CD14-positive monocyte (primary cell): ENCODE results near the gene CYP19A1. TPM values are rescaled to one million over a fixed set of nuclear protein-coding genes. Genes with fewer than 3 reads are reported as not detected.

Experiments
- DNase-seq, 3 donors: peaks; one replicate each; pipeline ENCODE4 v3.0.0-alpha.2; 2011 to 2022
- H2AFZ ChIP-seq: 2 replicates; pipeline ENCODE4 v1.6.0; 2012; ENCODE audit warnings: mild to moderate bottlenecking, low read depth, low read length, inconsistent platforms; ENCODE audit not compliant: insufficient read depth, poor library complexity, severe bottlenecking
- H3K27ac ChIP-seq, 2 donors: 1 replicate in 1 of 2; 2 replicates in 1 of 2; pipeline ENCODE4 v1.5.1; 2012 to 2013; ENCODE audit warnings: low read length in 2 of 2, control low read depth in 1 of 2, inconsistent platforms in 1 of 2, low read depth in 1 of 2, mild to moderate bottlenecking in 1 of 2
- H3K27me3 ChIP-seq, 2 donors: one replicate each; pipeline versions ENCODE4 v1.6.0 to v1.6.1; 2011 to 2013; ENCODE audit warnings: low read length in 2 of 2; ENCODE audit not compliant: control insufficient read depth in 2 of 2, insufficient read depth in 2 of 2
- H3K36me3 ChIP-seq, 2 donors: replicated peaks in 1 of 2; 1 replicate in 1 of 2; 2 replicates in 1 of 2; pipeline versions ENCODE4 v1.5.1 to v1.6.1; 2012 to 2013; ENCODE audit warnings: low read length in 2 of 2, control low read depth in 1 of 2, inconsistent platforms in 1 of 2, mild to moderate bottlenecking in 1 of 2; ENCODE audit not compliant: insufficient read depth in 2 of 2, control insufficient read depth in 1 of 2
- H3K4me1 ChIP-seq, 2 donors: 1 replicate in 1 of 2; 2 replicates in 1 of 2; pipeline versions ENCODE4 v1.5.1 to v1.6.1; 2012 to 2013; ENCODE audit warnings: low read length in 2 of 2, control low read depth in 1 of 2, inconsistent platforms in 1 of 2, mild to moderate bottlenecking in 1 of 2, moderate library complexity in 1 of 2; ENCODE audit not compliant: insufficient read depth in 2 of 2, control insufficient read depth in 1 of 2
- H3K4me2 ChIP-seq: replicated peaks from 2 replicates; pipeline ENCODE3; 2012; ENCODE audit warnings: low read length, moderate library complexity, mild to moderate bottlenecking; ENCODE audit not compliant: poor library complexity, severe bottlenecking; ENCODE audit errors: extremely low read depth
- H3K4me3 ChIP-seq, 3 experiments: fragments of 200-600 bp in 1 of 3; sonication (generic) in 1 of 3; replicated peaks in 1 of 3; 1 replicate in 2 of 3; 2 replicates in 1 of 3; pipeline ENCODE4 v1.5.1; 2011 to 2013; ENCODE audit warnings: low read length in 3 of 3, mild to moderate bottlenecking in 3 of 3, control low read depth in 2 of 3, low read depth in 2 of 3, inconsistent platforms in 1 of 3, moderate library complexity in 1 of 3
- H3K79me2 ChIP-seq: 2 replicates; pipeline ENCODE4 v1.6.0; 2012; ENCODE audit warnings: mild to moderate bottlenecking, control low read depth, inconsistent platforms, low read length, moderate library complexity; ENCODE audit not compliant: insufficient read depth
- H3K9ac ChIP-seq: 2 replicates; pipeline ENCODE4 v1.6.0; 2017; ENCODE audit warnings: low read length, mild to moderate bottlenecking; ENCODE audit not compliant: insufficient read depth, poor library complexity, severe bottlenecking
- H3K9me3 ChIP-seq, 2 donors: replicated peaks in 1 of 2; 1 replicate in 1 of 2; 2 replicates in 1 of 2; pipeline versions ENCODE4 v1.5.1 to v1.6.1; 2012 to 2013; ENCODE audit warnings: low read length in 2 of 2, control low read depth in 1 of 2; ENCODE audit not compliant: control insufficient read depth in 1 of 2, insufficient read depth in 1 of 2
- H4K20me1 ChIP-seq: 2 replicates; pipeline ENCODE4 v1.6.0; 2012; ENCODE audit warnings: mild to moderate bottlenecking, low read length, control low read depth, moderate library complexity; ENCODE audit not compliant: insufficient read depth
- H3K27ac Mint-ChIP-seq, 7 donors: one replicate each; pipeline ENCODE4 v1.8.0; 2020; ENCODE audit warnings: mild to moderate bottlenecking in 7 of 7, mixed read lengths in 7 of 7, moderate library complexity in 6 of 7, inconsistent platforms in 2 of 7
- H3K27me3 Mint-ChIP-seq, 3 donors: one replicate each; pipeline ENCODE4 v1.8.0; 2021 to 2022; ENCODE audit warnings: low read depth in 3 of 3, mild to moderate bottlenecking in 3 of 3, mixed read lengths in 3 of 3, moderate library complexity in 3 of 3, inconsistent platforms in 1 of 3
- H3K36me3 Mint-ChIP-seq, 2 donors: one replicate each; pipeline ENCODE4 v1.8.0; 2020; ENCODE audit warnings: mixed read lengths in 2 of 2, inconsistent platforms in 1 of 2, mild to moderate bottlenecking in 1 of 2
- H3K4me1 Mint-ChIP-seq: one replicate; pipeline ENCODE4 v1.8.0; 2020; ENCODE audit warnings: mild to moderate bottlenecking, mixed read lengths
- H3K4me3 Mint-ChIP-seq, 2 donors: one replicate each; pipeline ENCODE4 v1.8.0; 2020; ENCODE audit warnings: mild to moderate bottlenecking in 2 of 2, mixed read lengths in 2 of 2, moderate library complexity in 1 of 2
- H3K9me3 Mint-ChIP-seq, 7 donors: one replicate each; pipeline ENCODE4 v1.8.0; 2020 to 2022; ENCODE audit warnings: mixed read lengths in 7 of 7, mild to moderate bottlenecking in 6 of 7, moderate library complexity in 6 of 7, inconsistent platforms in 2 of 7
- CTCF ChIP-seq: fragments of 200-600 bp; IDR thresholded peaks from one replicate; pipeline ENCODE4 v1.8.0; 2022; ENCODE audit warnings: antibody characterized with exemption, mild to moderate bottlenecking
- WGBS: methylation state at CpG from one replicate; pipeline ENCODE4 v1.1.5; 2013; ENCODE audit warnings: missing lambda C conversion rate; ENCODE audit not compliant: insufficient coverage; 5-methylcytosine and 5-hydroxymethylcytosine counted together
- intact Hi-C, 2 donors: fragments of 100-400 bp; cut with micrococcal nuclease; formaldehyde crosslinking; loops; one replicate each; pipeline versions ENCODE4 v1.15.0 to v1.15.1; 2023
- polyA plus RNA-seq, 3 donors: library from polyadenylated mRNA; depleted of rRNA in 1 of 3; unstranded in 2 of 3; stranded (reverse) in 1 of 3; fragments of 300-500 nt in 2 of 3; fragments of >200 nt in 1 of 3; fragmentation: Illumina TruSeq in 2 of 3; gene quantifications; 1 replicate in 2 of 3; 2 replicates in 1 of 3; pipeline ENCODE4 v1.2.3, GENCODE V29; 2012 to 2021

Gene CYP19A1
- polyA plus RNA-seq, 3 donors: not detected

GRCh38 chr15:51193526-51193925 is 144.9 kb downstream of the CYP19A1 start:
- H3K4me2 ChIP-seq: no peak overlapping the region
- Mint-ChIP-seq H3K27me3 (peaks cover 14 to 27% (median 20%) of the 10 kb centered on the region in 3 donors), H3K36me3 (peaks cover 0 to 2% of the 10 kb centered on the region in 2 donors), H3K4me3 (peak overlapping the region in 1 of 2 donors; percentile 46), H3K4me1 (peaks cover 41% of the 10 kb centered on the region), H3K9me3 (peaks cover 0 to 3% (median 0%) of the 10 kb centered on the region in 7 donors), H3K27ac (peak overlapping the region in 1 of 7 donors; percentile 57)
- peaks cover 0 to 7% of the 10 kb centered on the region in 2 donors for H3K27me3 ChIP-seq
- H3K36me3 ChIP-seq: no peaks in the 10 kb centered on the region
- intact Hi-C loops: no loop called here
- no peak overlapping the region for H3K27ac ChIP-seq
- peaks cover 30 to 44% of the 10 kb centered on the region in 2 donors for H3K4me1 ChIP-seq
- H3K79me2 ChIP-seq: no peaks in the 10 kb centered on the region
- WGBS: 75% methylated on average over 3 of the region's 6 CpGs
- no peaks in the 10 kb centered on the region for H4K20me1 ChIP-seq
- H3K4me3 ChIP-seq: no peak overlapping the region
- DNase-seq: no peak
- H3K9ac ChIP-seq: no peak overlapping the region
- TF ChIP-seq CTCF: no peak
- H3K9me3 ChIP-seq: no peaks in the 10 kb centered on the region
- peak overlapping the region; percentile 7 for H2AFZ ChIP-seq

GRCh38 chr15:51192521-51193280 is 145.7 kb downstream of the CYP19A1 start:
- peak overlapping the region; percentile 64 for H2AFZ ChIP-seq
- intact Hi-C loops: no loop called here
- H3K79me2 ChIP-seq: no peaks in the 10 kb centered on the region
- 23% methylated on average over 11 of the region's 14 CpGs for WGBS
- H3K27ac ChIP-seq: no peak overlapping the region
- peaks cover 36 to 53% of the 10 kb centered on the region in 2 donors for H3K4me1 ChIP-seq
- Mint-ChIP-seq H3K27ac (no peak overlapping the region), H3K36me3 (peaks cover 0 to 2% of the 10 kb centered on the region in 2 donors), H3K9me3 (peaks cover 0 to 3% (median 0%) of the 10 kb centered on the region in 7 donors), H3K27me3 (peaks cover 10 to 24% (median 19%) of the 10 kb centered on the region in 3 donors), H3K4me1 (peaks cover 48% of the 10 kb centered on the region), H3K4me3 (peak overlapping the region in 1 of 2 donors; percentile 46)
- no peaks in the 10 kb centered on the region for H3K9me3 ChIP-seq
- H3K9ac ChIP-seq: no peak overlapping the region
- peak; percentile 72 to 82 (median 79) for DNase-seq
- H3K4me3 ChIP-seq: peak overlapping the region in 1 of 3 experiments; percentile 48
- no peaks in the 10 kb centered on the region for H3K36me3 ChIP-seq
- H3K4me2 ChIP-seq: peak overlapping the region; percentile 65
- no peaks in the 10 kb centered on the region for H4K20me1 ChIP-seq
- peaks cover 0 to 7% of the 10 kb centered on the region in 2 donors for H3K27me3 ChIP-seq
- TF ChIP-seq CTCF: peak; percentile 96
